ENCODE measurements around the gene CREG2.

CREG2 gene

GRCh38 chr2:101399021-101399799 is 11.9 kb upstream of the CREG2 start:
- Histone ChIP-seq H3K4me1 (no peaks in the 10 kb centered on the region), H3K79me2 (no peaks in the 10 kb centered on the region), H3K9me3 (ENCODE audit: control insufficient read depth, low read length) (no peaks in the 10 kb centered on the region), H3K4me3 (ENCODE audit: low read depth, low read length) (no peak overlapping the region), H3K27ac (no peak overlapping the region), H2AFZ (no peak overlapping the region), H3K9ac (no peak overlapping the region), H3K27me3 (ENCODE audit: control insufficient read depth, insufficient read depth, low read length) (no peaks in the 10 kb centered on the region), H3K4me2 (ENCODE audit: low read length) (no peak overlapping the region), H3K36me3 (ENCODE audit: control insufficient read depth, insufficient read depth, low read length) (no peaks in the 10 kb centered on the region)
- no peak for TF ChIP-seq CTCF (IDR thresholded peaks at IDR 0.05)

GRCh38 chr2:101398116-101398821 is 11.0 kb upstream of the CREG2 start:
- no peak overlapping the region for H3K4me3 ChIP-seq (ENCODE audit: low read depth, low read length)
- no peaks in the 10 kb centered on the region for H3K79me2 ChIP-seq
- H3K27ac ChIP-seq, result no peak overlapping the region
- TF ChIP-seq CTCF (IDR thresholded peaks at IDR 0.05), result no peak
- no peak overlapping the region for H2AFZ ChIP-seq
- H3K27me3 ChIP-seq (ENCODE audit: control insufficient read depth, insufficient read depth, low read length), result no peaks in the 10 kb centered on the region
- no peaks in the 10 kb centered on the region for H3K4me1 ChIP-seq
- no peaks in the 10 kb centered on the region for H3K36me3 ChIP-seq (ENCODE audit: control insufficient read depth, insufficient read depth, low read length)
- H3K4me2 ChIP-seq (ENCODE audit: low read length), result no peak overlapping the region
- H3K9me3 ChIP-seq (ENCODE audit: control insufficient read depth, low read length), result no peaks in the 10 kb centered on the region
- no peak overlapping the region for H3K9ac ChIP-seq

- Histone ChIP-seq H2AFZ (no peak overlapping the region), H3K4me1 (no peaks in the 10 kb centered on the region), H3K27ac (no peak overlapping the region), H3K79me2 (no peaks in the 10 kb centered on the region), H3K36me3 (ENCODE audit: control insufficient read depth, insufficient read depth, low read length) (no peaks in the 10 kb centered on the region), H3K9ac (no peak overlapping the region), H3K4me2 (ENCODE audit: low read length) (no peak overlapping the region), H3K4me3 (ENCODE audit: low read depth, low read length) (no peak overlapping the region), H3K9me3 (ENCODE audit: control insufficient read depth, low read length) (no peaks in the 10 kb centered on the region), H3K27me3 (ENCODE audit: control insufficient read depth, insufficient read depth, low read length) (no peaks in the 10 kb centered on the region)
- TF ChIP-seq CTCF (IDR thresholded peaks at IDR 0.05), result no peak
These were observed 9.0 kb upstream of the CREG2 start for GRCh38 chr2:101396316-101396717.

GRCh38 chr2:101395545-101396315 is 8.4 kb upstream of the CREG2 start:
- Histone ChIP-seq H2AFZ (no peak overlapping the region), H3K27me3 (ENCODE audit: control insufficient read depth, insufficient read depth, low read length) (no peaks in the 10 kb centered on the region), H3K36me3 (ENCODE audit: control insufficient read depth, insufficient read depth, low read length) (no peaks in the 10 kb centered on the region), H3K79me2 (no peaks in the 10 kb centered on the region), H3K9me3 (ENCODE audit: control insufficient read depth, low read length) (no peaks in the 10 kb centered on the region), H3K4me3 (ENCODE audit: low read depth, low read length) (no peak overlapping the region), H3K4me2 (ENCODE audit: low read length) (no peak overlapping the region), H3K4me1 (no peaks in the 10 kb centered on the region), H3K27ac (no peak overlapping the region), H3K9ac (no peak overlapping the region)
- no peak for TF ChIP-seq CTCF (IDR thresholded peaks at IDR 0.05)
